Fibroblast of skin of abdomen (primary cell): ENCODE results near the gene SPTBN1.

Experiments
- DNase-seq: peaks from one replicate; pipeline ENCODE4 v3.0.0-alpha.2; 2013

SPTBN1 gene

DNA sequence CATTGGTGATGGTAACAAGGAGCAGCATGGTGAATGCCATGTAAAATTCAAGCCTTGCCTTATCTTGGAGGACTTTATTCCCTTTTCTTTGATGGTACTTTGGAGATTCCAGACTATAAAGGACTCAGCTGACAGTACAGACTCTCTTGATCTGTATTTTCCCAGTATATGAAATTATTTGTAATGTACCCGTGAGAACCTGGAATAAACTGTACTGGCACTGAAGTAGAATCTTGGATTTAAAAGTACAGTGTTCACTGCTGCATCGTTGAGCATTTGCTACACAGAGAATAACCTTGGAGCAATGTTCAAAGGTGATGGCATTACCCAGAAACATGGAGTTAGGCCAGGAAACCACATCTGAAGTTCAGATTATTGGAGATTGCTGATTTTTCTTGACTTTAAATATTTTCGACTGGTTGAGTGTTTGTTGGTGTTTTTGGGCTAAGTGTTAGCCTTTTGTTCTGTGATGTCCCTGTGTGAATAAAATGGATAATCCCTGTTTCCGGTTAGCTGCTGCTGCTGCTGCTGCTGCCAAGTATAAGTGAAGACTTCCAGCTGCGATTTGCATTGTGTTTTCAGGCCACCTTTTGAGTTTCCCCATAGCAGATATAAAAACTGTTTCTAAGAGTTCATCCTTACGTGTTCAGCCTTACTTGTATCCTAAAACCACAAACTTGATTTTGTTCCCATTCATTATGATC lies 122.0 kb downstream of the SPTBN1 start:
- no peak for DNase-seq

DNA sequence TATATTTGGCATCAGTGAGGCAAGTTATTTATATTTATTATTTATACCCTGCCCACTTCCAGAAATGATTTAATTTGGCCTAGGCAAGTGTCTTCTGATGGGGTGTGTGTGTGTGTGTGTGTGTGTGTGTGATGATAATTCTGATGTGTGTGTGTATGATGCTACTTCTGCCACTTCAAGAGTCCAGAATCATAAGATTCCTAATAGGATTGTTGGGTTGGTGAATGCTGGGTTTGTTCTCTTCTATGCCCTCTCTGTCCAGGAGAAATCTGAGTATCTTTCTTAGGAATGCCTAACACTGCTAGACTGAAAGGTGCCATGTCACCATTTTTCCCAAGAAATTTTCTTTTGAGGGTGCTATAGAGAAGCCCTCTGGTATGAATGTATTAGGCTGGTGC lies 122.5 kb downstream of the SPTBN1 start:
- no peak for DNase-seq

DNA sequence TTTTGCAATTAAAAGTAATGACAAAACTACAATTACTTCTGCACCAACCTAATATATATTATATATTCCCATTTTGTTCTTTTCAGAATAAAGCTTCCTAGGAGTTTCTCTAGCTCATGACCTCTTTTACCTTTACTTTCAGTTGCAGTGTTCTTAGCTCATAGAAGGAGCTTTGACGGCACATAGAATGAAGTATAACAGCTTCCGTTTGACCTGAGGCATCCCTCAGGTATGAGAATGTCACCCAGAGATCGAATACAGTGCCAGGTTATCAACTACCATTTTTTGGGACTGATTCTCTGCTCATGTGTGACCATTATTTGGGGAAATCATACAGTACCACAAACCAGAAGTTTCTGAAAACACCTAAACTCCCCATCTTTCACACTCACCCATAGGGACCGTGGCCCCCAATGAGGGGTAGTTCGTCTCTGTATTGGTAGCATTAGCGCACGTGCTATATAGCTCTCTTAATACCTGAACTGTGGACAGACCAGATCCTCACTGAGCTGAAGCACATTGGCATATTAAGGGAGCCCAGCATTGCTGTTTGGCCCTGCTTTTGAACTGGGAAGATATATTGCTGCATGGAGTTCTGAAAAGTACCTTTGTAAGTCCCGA lies 123.0 kb downstream of the SPTBN1 start:
- DNase-seq, result no peak

DNA sequence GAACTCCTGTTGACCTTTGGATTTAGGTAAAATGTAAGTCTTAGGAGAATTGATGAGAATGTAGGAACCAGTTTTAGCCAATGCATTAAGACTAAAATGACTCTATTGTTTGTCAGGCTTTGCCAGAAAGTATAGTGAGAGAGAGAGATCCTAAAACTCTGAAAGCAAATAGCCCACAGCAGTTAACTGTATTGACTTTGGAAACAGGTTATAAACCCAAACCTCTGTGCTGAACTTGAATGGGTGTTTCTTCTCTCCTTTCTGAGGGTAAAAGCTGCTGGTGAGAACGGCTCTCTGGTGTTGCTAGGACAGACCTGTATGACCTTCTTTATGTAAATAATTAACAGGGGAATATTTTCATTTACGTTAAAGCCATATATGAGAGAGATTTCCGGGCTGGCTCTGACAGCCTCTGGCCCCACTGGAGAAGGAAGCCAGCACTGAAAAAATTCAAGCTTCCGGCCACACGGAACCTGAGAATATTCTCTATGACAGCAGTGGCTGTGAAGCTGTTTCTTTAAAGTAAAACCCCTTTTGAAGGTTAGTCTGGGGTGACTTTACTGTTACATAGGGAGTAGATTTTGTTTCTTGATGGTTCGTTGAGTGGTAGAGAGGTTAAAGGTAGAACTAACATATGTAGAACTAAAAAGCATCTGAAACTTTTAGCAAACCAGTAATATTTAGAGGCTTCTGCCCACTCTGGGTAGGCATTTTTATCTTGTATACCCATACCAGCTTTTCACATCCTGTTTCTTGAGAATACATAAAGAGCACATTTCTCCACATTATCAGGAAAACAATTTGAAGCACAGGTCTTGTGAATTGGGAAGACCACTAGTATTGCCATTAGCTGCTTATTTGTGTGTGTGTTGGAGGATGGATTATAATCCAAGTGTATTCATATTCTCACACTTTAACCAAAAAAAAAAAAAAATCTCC lies 123.8 kb downstream of the SPTBN1 start:
- DNase-seq, result no peak

DNA sequence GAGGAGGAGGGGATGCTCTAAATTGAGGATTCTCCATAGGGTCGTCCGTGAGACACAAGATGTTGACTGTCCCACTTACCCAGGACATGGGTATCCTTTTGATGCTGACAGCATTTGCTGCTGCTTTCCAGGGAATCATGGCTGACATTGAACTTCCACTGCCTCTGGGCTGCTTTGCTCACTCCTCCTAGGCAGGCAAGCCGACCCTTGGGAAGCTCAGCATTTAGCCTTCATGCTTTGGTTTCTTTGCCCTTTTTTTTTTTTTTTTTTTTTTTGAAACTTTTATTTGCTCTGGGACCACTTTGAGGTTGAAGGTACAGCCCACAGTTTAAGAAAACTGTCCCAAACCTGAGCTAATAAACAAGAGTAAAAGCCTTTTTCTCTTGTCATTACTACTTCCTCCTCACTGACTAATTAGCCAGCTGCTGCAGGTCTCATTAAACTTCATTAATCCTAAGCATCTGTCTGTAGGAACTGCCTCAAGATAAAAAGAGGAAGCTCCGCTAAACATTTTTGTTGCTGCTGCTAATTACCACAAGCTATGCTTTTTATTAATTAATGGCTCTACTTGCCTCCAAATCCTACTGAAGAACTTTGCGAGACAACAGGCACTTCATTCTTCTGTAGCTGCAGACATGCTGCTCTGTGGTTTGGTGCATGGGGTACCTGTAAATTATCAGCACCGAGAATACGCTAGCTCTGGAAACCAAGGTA lies 125.4 kb downstream of the SPTBN1 start:
- DNase-seq, result no peak

DNA sequence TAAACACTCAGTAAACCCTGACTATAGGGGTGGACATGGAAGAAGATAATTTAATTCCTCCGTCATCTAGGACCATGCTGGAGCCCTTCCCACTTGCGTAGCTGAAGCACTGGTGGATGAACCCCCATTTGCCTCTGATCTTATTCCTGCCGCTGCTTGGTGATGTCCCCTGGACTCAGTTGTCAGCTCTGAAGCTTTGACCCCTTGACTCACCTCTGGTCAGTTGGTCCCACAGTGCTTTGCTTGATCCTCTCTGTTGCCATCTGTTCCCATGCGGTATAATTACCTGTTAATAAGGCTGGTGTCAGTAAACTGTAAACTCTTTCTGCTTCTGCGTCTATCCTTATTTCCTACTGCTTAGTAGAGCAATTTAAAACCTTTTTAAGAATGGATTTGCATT lies 126.9 kb downstream of the SPTBN1 start:
- no peak for DNase-seq

DNA sequence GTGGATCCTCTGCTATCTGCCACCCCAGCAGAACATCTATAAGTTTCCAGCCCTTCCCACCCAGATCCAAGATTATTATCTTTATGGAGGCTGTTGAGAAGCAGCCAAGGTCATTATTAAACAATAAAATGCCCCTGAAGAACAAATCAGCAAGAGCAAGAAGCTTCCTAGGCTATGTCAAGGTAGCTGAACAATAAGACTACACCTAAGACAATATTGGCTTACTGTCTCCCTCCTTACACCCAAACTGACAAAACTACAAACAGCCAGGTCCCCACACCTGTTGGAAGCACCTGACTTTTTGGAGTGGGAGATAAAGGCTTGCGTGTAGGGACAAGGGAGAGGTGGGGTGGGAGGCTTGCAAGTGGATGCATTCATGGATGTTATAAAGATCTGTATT lies 128.5 kb downstream of the SPTBN1 start:
- DNase-seq, result no peak

DNA sequence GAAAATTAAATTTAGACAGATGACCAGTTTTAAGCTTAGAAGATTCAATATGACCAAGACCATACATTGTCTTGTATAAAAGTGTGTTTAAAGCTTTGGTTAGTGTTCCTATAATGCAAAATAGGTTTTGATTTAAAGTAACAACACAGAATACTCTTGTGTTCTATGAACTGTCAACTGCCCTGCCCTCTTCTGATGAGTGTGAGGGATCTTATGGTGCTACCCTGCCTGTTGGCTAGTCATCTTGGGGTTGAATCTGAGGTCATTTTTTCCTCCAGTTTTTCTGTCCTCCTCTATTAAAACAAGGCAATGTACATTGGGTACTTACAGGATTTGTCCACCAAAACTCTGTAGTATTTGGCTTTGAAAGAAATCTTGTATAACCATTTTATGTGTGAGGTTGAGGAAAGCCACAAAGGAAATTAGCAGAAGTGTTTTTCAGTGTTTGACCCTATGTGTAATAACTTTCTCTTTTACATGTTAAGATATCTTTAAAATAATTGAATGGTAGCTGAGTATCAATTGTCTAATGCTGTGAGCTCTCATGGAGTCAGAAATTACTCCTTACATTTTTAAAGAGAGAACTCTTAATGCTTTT lies 129.1 kb downstream of the SPTBN1 start:
- DNase-seq, result no peak

DNA sequence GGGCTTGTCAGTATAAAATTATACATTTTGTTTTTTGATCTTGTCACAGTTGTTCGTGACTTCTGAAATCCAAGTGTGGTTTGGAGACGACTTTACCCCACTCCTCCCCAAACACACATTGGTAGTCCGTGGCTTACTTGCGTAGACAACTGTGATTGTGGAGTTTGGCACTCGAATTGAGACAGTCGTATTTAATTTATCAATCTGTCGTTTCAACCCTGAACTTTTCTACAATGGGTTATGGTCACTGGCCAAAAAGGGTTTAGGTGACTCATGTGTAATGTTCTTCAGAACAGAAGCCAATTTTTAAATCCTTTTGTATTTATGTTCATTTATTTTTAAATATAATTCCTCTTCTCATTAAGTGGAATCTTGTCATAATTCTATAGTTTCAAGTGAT lies 129.9 kb downstream of the SPTBN1 start:
- DNase-seq, result peak; percentile 51

DNA sequence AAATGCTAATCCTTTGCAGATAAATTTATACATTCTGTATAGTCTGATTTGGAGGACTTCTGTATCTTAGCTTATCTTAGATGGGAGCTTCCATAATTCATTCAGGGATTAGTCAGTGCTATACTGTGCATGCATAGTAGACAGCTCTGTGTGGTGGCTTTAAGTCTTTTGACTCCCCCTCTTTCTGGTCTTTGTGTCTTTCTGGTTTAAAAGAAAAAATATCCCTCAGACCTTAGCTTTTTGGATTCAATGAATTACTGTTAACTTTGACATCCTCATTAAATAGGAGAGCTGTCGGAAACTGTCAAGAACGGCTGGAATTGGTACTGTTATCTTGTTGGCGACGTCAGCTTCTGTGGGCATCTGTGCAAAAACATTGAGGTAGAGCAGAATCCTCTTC lies 130.4 kb downstream of the SPTBN1 start:
- DNase-seq, result peak; percentile 50

DNA sequence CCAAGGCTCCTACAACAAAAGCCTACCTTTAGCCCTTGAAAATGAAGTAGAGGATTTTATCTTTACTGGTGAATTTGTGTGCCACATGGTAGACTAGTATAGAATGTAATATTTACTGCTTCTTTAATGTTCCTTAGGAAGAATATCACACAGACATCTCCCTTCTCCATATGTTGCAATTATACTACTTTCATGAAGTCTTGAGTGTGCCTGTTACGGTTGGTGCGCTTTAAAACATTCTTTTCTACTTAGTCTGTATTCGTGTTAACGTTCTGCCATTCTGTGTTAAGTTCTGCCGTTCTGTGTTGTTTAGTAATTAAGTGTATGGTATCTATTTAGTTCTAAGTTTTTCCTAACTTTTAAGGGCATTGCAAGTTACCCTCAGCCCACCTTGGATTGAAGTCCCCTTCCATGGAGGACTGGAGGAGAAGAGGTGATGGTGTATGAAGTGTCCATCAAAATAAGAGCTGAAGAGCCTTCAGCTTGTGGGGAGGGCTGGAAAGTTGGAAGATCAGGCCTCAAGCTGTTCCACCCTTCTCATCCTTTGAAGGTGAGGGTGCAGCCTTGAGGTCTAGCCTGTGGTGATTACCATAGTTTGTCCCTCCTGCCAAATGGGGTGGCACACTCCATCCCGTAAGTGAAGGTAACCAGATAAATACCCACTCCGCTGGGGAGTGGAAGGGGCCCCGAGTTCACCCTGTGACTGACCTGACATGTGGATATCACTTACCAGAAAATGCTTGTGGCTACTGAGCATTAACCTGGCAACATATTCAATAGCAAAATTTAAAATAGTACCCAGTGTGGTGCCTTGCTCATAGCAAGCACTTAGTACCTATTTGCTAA lies 131.3 kb downstream of the SPTBN1 start:
- DNase-seq, result no peak

DNA sequence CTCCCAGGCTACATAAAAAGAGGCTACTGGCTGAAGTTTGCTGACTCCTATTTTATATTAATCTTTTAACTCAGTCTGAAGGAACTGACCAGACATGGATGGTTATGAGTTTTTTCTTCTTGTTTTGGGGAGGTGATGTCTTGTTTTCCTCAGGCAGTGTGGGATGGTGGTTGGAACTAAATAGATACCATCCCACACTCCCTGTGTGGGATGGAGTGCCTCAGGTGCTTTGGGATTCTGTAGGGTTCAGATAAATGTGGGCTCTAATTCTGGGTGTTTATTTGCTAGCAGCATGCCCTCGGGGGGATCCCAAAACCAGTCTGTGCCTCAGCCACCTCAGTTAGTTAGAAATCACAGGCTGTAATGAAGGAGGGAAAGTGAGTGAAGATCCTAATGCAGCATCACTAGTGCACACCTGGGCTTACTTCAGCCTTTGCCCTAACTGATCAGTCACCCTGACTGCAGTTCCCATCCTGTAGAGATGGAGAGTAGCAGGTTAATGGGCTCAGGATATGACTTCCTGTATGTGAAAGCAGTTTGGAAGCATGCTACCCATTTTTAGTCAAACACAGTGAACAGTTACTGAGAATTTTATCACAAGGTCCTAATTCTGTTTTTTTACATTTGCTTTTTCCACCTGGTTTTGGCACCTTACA lies 132.2 kb downstream of the SPTBN1 start:
- no peak for DNase-seq

DNA sequence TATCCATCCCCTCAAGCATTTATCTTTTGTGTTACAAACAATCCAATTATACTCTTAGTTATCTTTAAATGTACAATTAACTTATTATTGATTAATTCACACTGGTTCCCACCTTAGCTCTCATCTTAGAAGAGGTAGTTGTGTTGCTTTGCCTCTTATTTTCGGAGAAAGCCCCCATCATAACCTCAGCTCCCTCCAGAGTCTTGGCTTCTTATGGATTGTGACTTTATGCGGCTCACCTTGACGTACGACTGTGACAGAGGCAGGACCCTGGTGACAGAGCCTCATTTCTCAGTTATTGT lies 132.9 kb downstream of the SPTBN1 start:
- no peak for DNase-seq

DNA sequence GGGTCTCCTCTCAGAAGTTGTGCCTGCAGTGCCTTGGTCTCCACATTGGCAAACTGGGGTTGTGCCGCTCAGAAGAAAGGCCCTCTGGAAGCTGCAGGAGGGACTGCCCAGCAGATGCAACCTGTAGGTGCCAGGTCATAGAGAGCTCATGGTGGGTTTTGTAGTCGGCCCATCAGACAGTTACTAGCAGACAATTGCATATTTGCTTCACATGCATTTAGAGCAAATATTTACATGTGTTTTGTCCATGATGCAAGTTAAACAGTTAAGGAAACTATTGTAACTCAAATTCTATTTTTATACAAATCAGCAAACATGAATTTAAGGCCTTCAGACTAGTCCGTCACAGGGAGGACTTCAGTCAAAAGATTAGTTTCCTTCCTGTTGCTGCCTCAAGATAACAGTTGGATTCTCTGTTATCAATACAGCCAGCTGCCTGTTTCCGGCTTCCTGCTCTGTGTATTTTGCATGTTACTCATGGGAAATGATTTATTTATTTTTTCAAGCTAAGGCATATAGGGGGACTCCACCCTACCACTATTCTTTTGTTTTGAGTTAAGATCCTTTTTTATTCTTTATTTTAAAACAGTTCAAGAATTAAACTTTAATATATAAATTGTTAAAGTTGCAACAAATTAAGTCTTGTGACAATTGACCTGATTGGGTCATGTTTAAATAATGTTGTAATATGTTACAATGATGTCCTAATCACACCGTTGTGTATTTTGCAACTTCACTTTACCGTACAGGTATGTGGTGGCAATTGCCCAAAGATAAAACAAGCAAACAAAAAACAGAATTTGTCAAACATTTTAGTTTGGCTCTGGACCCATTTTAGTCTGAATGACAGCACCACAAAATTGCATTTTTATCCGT lies 133.5 kb downstream of the SPTBN1 start:
- DNase-seq, result no peak

DNA sequence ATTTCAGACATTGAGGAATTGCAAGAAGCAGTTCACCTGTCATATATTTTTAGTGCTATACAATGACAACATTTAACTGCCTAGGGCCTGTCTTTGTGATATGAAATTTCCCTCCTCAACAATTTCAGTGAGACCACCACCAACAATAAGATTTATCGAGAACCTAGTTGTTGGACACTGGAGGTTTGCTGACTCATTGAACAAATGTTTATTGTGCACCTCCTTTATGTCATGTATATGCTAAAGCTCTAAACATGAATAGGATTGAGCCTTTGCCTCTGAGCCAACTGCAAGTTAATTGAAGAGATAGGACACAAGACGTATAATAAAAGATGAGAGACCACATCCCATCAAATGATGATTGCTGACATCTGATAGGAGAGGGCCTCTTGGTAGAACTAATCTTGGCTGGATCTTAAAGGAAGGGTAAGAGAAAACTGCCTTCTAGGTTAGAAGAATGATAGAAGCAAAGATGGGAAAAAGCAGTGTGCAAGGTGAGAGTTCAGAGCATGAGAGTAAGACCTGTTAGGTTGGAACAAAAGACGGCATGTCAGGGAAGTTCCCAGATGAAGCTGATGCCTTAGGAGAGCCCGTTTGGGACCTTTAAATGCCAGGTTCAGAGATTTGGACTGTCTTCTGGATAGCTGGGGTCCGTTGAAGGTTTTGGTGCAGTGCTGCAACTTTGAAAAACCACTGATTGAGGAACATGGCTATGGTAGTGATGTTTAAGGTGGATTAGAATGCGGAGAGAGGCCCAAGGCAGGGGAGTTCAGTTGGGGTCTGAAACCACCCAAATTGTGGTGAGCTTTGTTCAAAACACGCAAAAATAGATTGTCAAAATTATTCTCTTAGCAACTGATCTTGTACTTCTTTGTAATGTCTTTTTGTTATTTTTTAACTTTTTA lies 134.3 kb downstream of the SPTBN1 start:
- no peak for DNase-seq

DNA sequence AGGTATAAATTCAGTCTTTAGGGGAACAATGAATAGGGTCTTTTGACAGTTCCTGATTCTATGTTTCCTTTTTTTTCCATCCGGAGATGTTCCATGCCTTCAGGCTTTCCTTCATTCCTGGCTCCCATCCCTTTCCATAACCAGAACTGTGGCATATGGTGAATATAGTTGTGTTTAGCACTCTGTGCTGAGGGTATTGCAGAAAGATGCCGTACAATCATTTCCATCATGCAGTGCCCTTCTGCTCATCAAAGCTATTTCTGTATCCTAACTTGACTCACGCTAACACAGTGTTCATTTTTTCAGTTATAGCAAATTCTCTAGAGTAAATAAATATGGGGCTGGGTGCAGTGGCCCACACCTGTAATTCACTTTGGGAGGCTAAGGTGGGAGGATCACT lies 135.4 kb downstream of the SPTBN1 start:
- no peak for DNase-seq

DNA sequence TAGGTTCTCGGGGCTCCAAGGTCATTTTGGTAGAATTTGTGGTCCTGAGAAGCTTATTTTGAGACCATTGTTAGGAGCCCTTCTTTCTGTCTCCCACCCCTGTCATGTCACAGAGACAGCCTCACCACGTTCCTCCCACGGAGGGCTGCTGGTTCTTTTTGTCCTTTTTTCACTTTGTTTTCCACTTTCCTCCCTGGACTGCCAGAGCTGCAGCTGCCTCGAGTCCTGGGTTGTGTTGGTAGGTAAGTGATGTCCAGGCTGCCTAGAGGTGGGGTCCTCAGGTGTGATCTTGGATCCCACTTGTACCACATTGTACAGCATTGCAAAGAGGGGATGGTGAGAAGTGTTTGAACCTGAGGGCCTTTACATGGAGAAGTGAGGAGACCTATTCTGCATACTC lies 137.1 kb downstream of the SPTBN1 start:
- no peak for DNase-seq

DNA sequence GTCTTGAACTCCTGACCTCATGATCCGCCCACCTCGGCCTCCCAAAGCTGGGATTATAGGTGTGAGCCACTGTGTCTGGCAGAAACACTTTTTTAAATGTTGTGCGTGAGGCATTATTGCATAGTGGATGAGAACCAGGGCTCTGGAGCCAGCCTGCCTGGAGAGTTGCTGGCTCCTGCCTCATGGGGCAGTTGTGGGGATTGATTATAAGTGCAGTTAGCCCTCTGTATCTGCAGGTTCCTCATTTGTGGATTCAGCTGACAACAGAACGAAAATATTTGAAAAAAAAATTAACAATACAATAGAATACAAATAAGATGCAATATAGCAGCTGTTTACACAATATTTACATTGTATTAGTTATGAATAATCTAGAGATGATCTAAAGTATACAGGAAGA lies 137.9 kb downstream of the SPTBN1 start:
- DNase-seq, result no peak
